Hematopoietic multipotent progenitor cell treated with erythropoietin and hydrocortisone succinate and interleukin-3 and kit ligand, for 4 days (in vitro differentiated cells): Measurements from ENCODE around the gene KDM7A.
A peak's percentile ranks its signal among the peaks of the same experiment; 100 is the strongest.

Experiments used
- DNase-seq: peaks from one replicate; pipeline ENCODE4 v3.0.0-alpha.2; 2015

Gene KDM7A

DNA sequence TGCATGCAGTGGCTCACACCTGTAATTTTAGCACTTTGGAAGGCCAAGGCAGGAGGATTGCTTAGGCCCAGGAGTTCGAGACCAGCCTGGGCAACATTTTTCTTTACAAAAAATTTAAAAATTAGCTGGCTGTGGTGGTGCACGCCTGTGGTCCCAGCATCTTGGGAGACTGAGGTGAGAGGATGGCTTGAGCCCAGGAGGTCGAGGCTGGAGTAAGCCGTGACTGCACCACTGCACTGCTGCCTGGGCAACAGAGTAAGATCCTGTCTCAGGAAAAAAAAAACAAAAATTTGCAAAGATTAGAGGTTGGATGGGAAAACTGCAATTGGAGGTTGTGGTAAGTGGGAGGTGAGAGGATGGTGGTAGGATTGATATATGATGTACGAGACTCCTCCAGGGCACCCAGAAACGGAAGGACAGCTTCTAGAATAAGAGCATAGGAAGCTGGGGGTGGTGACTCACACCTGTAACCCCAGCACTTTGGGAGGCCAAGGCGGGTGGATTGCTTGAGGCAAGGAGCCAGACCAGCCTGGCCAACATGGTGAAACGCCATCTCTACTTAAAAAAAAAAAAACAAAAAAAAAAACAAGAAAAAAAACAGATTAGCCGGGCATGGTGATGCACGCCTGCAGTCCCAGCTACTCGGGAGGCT lies 94.9 kb downstream of the KDM7A start:
- no peak for DNase-seq

DNA sequence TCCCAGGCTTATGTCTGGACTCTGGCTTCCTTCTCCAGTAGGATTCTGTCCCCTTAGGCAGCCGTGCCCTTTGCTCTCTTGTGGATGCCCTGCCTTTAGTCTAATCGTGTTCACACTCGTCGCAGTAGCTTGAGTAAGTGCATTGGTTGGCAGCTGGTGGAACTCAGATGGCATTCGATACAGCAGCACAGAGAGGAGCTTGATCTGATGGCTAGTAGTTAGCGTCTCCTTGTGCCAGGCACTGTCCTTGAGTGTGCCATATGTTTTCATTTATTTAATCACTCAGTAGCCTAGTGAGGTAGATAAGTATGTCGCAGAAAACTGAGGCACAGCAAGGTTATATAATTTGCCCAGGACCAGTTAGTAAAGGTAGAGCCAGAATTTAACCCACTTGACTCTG lies 95.9 kb downstream of the KDM7A start:
- no peak for DNase-seq

DNA sequence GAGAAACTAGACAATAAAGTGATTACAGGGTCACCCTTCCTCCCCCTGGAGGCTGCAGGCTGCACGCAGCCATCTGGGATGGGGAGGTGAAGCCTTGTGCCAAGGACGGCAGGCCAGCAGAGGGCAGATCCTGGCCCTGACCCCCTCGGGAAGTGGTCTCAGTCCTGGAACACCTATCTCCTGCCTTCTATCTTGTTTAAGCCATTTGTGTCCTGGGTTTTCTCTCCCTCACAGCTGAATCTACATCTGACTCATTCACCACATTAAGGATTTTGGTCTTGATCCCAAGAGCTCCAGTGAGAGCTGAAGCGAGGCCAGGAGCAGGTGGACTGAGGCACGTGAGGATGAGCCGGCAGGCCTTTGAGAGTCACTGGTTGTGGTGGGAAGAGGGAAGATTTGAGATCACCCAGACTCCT lies 97.7 kb downstream of the KDM7A start:
- DNase-seq = peak; percentile 70

DNA sequence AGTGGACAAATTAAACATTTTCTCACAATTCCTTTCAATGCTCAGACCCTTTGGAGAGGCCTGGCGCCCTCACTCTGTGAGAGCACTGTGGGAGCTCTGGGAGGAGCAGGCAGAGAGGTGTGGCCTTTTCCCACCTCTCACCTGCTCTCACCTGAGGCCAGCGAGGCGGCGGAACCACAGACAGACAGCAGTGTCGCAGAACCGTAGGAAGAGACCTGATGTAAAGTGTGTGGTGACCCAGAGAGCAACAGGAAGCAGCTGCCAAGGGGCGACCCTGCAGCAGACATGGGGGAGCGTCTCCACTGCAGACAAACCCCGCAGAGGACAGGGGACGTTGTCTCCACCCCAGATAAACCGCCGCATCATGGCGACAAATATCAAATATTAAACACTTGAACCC lies 98.4 kb downstream of the KDM7A start:
- DNase-seq = no peak

DNA sequence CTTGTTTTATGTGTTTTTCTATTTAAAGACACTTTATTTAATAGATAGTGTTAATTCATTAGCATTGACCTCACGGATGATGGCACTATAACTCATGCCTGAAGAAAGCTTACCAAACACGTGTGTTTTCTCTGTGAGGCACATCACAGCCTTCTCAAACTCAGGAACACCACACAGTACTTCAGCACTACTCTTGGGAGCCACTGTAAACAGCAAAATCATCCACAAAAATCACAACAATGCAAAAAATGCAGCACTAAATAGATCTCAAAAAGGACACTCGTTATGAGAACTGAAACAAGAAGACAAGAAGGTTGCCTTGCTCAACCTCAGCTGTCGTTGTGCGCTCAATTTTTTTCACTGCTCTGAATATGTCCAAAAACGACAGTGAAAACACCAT lies 102.0 kb downstream of the KDM7A start:
- DNase-seq = no peak

DNA sequence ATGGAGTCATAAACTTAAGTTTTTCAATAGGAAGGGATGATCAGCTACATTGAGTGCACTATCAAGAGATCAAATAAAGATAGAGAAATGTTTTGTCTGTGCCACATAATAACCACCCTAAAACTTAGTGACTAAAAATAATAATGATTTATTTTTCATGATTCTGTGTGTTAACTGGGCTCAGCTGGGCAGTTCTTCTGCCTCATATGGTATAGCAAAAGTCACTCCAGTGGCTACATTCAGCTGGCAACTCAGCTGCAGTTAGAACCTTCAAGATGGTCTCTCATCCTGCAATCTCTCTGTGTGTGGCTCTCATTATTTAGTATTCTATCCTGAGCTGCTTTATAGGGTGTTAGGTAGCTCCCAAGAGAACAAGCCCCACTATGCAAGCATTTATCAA lies 106.2 kb downstream of the KDM7A start:
- no peak for DNase-seq

DNA sequence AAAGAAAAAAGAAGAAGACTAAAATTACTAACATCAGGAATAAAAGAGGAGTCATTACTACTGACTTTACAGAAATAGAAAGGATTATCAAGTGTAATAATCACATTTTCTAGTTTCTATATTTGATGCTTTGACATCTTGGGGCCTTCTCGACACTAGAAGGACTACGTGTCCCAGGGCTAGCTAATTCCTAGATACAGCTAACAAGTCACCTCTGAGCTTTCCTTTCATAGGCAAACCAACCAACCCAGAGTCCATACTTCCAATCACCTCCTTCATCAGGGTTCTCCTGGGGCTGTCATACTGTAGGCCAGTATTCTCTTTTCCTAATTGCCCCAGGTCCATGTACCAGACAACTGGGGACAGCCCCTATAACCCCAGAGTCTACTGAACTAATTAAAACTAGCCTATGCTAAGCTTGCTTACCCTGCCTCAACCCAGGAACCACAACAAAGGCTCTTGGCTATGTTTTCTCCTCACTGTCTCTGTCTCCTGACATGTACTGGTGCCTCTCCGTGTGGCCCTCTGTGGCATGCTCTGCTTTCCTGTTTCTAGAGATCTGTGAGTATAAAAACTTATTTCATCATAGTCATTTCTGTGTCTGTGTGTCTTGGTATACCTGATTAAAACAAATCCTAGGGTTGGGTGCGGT lies 107.4 kb downstream of the KDM7A start:
- no peak for DNase-seq

DNA sequence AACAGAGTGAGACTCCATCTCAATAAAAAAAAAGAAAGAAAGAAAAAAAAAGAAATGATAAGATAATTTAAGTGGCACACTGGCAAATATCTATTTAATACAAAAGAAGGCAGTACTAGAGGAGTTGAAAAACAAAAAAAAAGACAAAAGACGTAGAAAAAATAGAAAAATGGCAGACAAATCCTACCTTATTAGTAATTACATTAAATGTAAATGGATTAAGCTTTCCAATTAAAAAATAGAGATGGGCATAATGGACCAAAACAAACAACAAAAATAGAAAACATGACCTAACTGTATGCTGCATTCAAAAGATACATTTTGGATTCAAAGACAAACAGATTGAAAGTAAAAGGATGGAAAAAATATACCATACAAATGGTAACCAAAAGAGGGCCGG lies 108.8 kb downstream of the KDM7A start:
- no peak for DNase-seq

DNA sequence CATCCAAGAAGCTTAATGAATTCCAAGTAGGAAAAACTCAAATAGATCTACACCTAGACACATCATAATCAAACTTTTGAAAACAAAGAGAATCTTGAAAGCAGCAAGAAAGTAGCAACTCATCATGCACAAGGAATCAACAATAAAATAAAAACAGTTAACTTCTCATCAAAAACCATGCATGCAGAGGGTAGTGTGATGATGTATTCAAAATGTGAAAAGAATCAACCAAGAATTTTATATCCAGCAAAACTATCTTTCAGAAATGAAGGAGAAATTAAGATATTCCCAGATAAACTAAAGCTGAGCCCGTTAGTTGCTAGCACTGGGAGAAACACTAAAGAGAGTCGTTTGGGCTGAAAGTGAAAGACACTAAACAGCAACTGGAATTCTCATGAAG lies 109.7 kb downstream of the KDM7A start:
- no peak for DNase-seq

DNA sequence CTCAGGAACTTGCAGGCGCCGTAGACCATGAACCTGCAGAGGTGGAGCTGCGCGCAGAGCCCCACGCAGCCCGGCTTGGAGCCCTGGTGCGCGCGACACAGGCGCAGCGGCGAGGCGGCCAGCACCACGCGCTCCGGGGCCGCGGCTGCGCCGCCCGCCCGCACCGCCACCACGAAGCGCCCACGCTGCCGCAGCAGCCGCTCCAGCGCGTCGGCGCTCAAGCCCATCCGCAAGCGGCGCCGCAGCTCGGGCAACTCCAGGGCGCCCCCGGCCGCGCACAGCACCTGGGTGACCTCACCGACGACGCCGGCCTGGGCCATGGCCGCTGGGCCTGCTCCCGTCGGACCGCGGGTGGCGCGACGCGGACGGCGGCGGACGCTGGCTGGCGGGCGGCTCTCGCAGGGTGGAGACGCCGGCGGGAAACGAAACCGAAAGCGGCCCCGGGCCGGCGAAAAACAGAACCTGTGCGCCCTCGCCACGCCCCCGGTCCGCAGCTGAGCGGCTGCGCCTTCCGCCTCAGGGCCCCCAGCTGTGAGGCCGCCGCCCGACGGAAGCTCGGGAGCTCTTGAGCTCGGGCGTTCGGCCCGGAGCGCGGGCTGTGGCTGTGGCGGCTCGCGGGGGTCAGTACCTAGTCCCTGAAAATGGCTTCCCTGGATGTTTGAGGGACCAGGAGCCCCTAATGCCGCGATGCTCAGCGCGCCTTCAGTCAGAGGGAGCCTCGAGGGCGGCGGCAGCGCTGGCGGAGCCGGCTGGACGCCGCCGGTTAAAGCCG lies 114.1 kb downstream of the KDM7A start, which contains the start of gene PARP12:
PARP12 (minus strand) TSS at position 424 of the 772 bp plus-strand sequence; CDS start at position 320, 104 bp downstream.
- peak; percentile 94 for DNase-seq

DNA sequence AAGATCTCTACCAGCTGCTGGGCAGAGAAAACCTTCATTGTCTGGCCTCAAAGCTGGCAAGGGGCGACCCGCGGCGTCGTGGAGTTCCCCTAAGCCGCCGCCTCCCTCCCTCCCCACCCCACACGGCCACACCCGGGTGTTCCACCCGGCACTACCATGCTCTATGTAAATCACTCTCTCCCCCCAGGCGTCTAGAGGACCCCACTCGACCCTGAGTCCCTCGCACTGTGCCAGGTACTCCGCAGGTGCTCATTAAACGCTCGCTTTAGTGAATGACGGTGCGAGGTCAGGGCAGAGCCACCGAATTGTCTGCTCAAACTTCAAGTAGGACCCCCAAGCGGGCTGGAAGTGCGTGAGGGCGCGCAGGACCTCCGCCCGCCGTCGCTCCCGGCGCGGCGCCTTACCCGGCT lies 114.7 kb downstream of the KDM7A start:
- peak; percentile 69 for DNase-seq

DNA sequence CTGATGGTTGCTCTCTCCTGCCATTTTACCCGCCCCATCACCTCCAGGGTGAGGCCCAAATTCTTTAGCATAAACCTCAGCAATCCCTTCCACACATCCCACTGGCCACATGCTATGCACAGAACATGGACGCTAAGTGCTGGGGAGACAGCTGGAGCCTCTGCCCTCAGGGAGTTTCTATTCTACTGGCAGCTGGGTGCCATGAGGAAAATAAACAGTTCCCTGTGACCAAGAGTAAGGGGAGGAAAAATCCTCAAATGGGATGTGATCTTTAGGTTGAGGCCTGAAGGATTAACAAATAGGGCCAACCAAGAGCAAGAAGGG lies 115.2 kb downstream of the KDM7A start:
- DNase-seq = no peak

DNA sequence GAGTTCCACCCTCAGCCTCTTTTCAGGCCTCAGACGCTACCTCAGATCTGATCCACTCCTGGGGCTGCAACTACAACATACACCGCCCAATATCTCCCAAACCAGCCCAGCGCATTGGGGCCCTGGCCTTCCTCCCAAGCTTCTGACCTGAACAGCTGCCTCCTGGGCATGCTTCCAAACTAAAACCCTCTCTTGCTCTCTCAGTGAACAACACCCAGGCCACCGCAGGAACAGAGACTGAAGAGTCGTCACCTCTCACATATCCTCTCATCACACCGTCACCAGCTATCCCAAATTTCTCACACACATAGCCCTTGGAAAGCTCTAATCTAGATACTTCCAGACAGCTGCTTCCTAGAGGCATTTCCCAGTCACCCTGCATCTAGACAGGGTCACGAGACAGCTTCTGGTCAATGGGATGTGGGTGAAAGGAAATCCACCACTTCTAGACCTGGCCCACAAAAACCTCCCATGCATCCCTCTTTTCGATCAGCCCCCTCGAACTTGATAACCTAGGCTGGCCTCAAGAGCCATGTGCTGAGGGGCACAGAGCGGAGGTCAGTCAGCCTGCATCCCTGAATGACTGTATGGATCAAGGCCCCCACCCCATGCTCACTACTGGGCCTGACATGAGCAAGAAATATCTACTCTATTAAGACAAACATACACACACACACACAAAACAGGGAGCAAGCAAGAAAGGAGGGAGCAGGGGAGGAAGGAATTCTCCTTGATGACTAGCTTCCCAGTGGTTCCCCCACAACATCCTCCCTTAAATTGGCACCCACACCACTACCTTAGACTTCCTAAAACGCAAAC lies 115.8 kb downstream of the KDM7A start:
- DNase-seq = peak; percentile 93

DNA sequence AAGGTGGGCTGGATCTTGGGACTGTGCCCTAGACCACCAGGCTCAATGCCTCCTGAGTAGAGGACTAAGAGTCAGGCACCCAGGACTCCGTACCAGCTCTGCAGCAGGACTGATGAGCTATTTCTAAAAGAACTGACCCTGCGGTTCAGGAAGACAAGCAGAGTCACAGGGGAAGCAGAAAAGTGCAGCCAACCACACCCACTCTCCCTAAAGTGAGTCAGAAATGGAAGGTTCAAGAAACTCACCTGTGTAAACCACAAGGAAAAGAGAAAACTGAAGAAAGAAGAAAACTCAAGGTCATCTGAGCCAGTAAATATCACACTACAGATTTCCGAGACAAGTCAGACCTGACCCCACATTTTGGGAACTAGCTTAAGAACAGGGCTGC lies 116.5 kb downstream of the KDM7A start:
- no peak for DNase-seq

DNA sequence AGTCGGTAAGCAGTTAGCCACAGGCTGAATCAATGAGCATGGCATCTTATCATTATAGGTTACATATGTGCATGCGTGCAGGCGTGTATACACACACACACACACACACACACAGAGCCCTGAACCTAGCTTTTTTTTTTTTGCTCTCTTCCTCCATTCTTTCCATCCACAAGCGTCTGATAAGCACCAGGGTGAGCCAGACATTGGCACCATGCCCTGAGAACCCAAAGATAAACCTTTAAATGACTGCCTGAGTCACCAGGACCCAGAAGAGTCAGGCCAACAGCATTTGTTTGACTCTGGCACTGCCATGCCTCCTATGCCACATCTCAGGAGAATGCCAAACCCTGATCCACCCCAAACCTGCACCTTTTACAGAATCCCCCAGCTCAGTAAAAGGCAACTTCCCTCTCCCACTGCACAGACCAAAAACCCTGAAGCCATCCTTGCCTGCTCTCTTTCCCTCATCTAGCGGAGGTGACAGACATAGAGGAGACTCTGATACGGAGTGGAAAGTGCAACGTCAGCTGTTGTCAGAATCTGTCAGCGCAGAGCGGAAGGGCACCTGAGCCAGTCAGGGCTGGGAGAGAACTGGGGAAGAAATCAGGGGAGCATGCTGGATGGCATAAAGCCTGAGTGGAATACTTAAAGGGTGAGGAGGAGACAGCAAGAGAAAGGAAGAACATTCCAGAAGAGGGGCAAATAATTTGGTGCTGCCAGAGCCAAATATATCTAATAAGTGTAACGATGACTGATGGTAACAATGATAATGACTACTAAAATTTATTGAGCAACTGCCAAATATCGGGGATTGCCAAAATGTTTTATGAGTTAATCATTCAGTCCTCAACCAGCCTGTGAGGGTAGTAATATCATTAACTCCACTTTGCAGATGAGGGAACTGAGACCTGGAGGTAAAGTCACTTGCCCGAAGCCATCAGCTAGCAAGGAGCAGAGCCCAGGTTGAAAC lies 117.2 kb downstream of the KDM7A start:
- peak; percentile 98 for DNase-seq

DNA sequence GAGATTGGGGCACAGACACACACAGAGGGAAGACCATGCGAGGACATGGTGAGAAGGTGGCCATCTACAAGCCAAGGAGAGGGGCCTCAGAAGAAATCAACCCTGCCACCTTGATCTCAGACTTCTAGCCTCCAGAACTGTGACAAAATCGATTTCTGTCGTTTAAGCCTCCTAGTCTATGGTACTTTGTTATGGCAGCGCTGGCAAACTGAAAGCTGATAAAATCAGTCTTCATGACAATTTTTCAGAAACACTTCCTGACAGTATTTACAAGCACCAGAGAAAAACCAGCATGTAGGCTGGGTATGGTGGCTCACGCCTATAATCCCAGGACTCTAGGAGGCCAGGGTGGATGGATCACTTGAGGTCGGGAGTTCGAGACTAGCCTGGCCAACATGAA lies 118.3 kb downstream of the KDM7A start:
- no peak for DNase-seq

DNA sequence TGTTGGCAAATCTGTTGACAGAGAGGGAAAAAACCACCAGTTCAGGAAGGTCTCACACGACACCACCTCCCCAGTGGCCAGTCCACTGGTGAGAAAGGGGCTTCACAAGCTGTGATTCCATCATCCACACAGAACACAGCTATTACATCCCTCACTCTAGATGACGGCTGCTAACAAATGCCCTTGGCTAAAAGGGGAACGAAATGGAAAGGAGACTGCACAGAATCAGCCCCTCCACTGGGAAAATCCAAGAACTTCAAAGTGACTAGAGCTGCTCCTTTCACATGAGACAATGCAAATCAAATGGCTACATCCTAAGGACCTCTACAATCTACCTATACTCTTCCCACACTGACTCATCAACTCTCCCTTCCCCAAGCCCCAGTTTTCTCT lies 119.6 kb downstream of the KDM7A start:
- no peak for DNase-seq

DNA sequence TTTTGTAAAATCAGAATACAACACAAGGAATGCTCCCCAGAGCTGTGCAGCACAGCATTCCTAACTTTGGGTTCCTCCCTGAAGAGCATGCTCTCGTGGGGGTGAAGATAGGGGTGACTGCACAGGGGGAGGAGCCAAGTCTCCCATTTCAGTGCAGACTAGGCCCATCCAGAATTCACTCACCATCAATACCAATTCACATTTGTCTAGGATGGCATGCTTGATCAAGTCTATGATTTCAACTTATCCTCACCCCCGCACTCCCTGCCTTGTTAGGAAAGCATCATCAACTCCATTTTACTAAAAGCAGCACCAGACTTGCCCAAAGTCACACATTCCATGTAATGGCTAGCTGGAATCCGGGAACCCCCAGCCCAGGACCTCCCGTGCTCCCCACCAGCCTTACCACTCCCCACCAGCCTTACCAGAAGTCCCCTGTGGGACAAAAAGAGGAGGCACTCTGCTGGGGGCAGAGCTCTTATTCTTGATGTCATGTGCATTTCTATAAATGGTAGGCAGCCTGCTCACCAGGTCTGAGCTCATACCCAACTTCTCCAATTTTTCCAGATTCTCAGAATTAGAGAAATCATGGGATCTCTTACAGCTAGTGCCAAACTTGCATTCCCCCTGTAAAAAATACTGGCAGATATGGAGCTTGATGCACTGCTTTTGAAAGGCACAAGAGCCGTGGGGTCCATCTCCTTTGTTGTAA lies 120.2 kb downstream of the KDM7A start:
- DNase-seq = no peak

DNA sequence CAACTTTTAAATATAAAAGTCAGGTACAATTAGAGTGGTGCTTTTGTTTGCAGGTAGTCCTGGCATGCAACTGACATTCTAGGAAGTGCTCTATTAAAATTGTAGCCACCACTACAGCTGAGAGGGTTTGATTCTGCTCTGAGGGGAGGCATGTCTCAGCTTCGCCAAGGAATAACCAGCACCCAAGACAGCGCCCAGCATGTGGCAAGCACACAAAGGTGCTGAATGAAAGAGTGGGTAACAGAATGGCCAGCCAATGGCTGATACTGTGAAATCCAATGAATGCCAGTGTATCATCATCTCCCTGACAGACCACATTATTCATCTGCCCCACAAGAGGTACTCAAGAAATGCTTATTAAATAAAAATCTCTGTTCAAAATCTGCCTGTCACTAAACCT lies 121.0 kb downstream of the KDM7A start:
- DNase-seq = no peak

DNA sequence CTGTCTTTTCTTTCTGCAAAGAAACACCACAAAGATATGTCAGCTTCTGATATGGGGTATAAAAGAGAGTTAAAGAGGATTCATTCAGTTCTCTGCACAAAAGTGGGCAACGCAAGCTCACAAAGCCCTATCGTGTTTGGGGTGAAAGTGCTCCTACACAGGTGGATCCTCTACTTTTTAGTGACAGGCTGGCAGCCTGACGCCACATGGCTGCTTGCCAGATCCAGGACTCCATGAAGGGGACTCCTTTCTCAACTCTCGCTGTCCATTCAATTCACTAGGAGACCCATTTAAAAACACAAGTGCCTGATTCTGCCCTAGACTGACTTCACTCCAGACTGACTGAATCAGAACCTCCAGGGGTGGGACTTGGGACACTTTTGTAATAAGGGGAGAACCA lies 122.0 kb downstream of the KDM7A start:
- no peak for DNase-seq

DNA sequence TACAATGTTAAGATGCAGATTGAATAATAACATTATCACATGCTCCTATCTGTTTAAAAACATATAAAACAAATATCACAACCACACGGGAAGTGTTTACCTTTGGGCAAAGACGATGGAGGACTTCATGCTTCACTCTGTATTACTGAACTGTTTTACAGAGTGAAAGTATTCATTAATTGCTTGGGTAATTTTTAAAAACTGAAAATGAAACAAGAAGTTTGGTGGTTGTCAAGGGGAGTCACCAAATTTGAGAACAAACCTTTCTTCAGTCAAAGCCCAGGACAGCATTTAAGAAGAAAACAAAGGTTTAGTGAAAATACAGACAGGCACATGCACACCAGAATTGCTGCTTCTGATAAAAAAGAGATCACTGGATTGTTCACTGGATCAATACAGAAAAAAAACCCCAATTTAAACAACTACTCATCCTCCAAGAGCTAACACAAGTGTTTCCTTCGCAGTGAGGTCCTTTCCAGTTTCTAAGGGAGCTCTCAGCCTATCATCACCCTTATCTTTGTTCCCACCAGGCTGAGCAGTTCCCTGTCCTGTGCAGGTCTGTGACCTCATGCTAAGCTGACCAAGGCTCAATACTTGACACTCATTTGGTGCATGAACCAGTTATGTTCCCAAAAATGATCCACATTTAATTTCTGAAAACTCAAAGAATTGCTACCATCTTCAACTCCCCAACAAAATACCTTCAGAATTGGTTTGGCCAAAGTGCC lies 122.8 kb downstream of the KDM7A start:
- no peak for DNase-seq
